GM12878 (cell line): ENCODE data around the gene ASPHD1. TPM values are rescaled to one million over a fixed set of nuclear protein-coding genes. Genes with fewer than 3 reads are reported as not detected.

ENCODE experiments used
- ATAC-seq: fragments of 200-7000 bp; cut with Tn5 transposase; 3 replicates; pipeline ENCODE4 v1.9.1; 2020; ENCODE audit warnings: mild to moderate bottlenecking, moderate library complexity
- BruUV-seq: library from RNA; stranded (reverse); fragments of 400-500 nt; replicated peaks from 2 replicates; lab custom pipeline; 2021; lab: Mats Ljungman, UMichigan
- CTCF ChIA-PET: fragments of 300-600 bp; sonication (Branson Sonifier 250); formaldehyde crosslinking; extraction: SDS; loops from one replicate; lab custom pipeline; 2021; ENCODE audit warnings: inconsistent platforms; lab: Yijun Ruan, JAX
- POLR2A ChIA-PET: fragments of 350-600 bp; formaldehyde crosslinking; extraction: SDS; loops from one replicate; lab custom pipeline; 2021; ENCODE audit warnings: inconsistent platforms; lab: Charles Lee
- RAD21 ChIA-PET: fragments of 300-600 bp; sonication (Branson Sonifier 250); formaldehyde crosslinking; loops from one replicate; lab custom pipeline; 2023; ENCODE audit warnings: antibody characterized with exemption; ENCODE audit not compliant: unreplicated experiment; lab: Charles Lee
- SMC1A ChIA-PET: fragments of 300-600 bp; sonication (Branson Sonifier 250); formaldehyde crosslinking; loops from one replicate; lab custom pipeline; 2023; ENCODE audit not compliant: unreplicated experiment, uncharacterized antibody; lab: Charles Lee
- DNase-seq: peaks from one replicate; pipeline ENCODE4 v3.0.0-alpha.2; 2011; ENCODE audit warnings: low read depth, low spot score
- FAIRE-seq: peaks from 3 replicates; lab custom pipeline; 2011; peaks lifted over from hg19 to GRCh38; lab: Jason Lieb, UNC
- H2AFZ ChIP-seq: 2 replicates; pipeline ENCODE4 v1.6.0; 2011; ENCODE audit warnings: low read depth, low read length, control low read depth; ENCODE audit not compliant: control insufficient read depth
- H3K27ac ChIP-seq: 2 replicates; pipeline ENCODE4 v1.5.1; 2011; ENCODE audit warnings: control low read depth; ENCODE audit not compliant: control insufficient read depth, insufficient read depth
- H3K27me3 ChIP-seq, 2 experiments: replicated peaks in 1 of 2; 2 replicates each; pipeline versions ENCODE4 v1.6.0 to v1.6.1; 2011; ENCODE audit warnings: low read length in 1 of 2; ENCODE audit not compliant: control insufficient read depth in 2 of 2, insufficient read depth in 2 of 2
- H3K36me3 ChIP-seq, 2 experiments: 2 replicates each; pipeline ENCODE4 v1.5.1; 2011; ENCODE audit warnings: low read length in 1 of 2; ENCODE audit not compliant: control insufficient read depth in 2 of 2, insufficient read depth in 2 of 2
- H3K4me1 ChIP-seq: 2 replicates; pipeline ENCODE4 v1.6.1; 2011; ENCODE audit warnings: mild to moderate bottlenecking, low read length, moderate library complexity, mixed read lengths; ENCODE audit not compliant: control insufficient read depth, insufficient read depth
- H3K4me2 ChIP-seq: 2 replicates; pipeline ENCODE4 v1.6.0; 2011; ENCODE audit warnings: control low read depth; ENCODE audit not compliant: control insufficient read depth, insufficient read depth
- H3K4me3 ChIP-seq: fragments of 200-600 bp; sonication (generic); 2 replicates; pipeline ENCODE4 v1.5.1; 2016
- H3K79me2 ChIP-seq: 2 replicates; pipeline ENCODE4 v1.6.0; 2011; ENCODE audit warnings: low read length; ENCODE audit not compliant: control insufficient read depth, insufficient read depth
- H3K9ac ChIP-seq: 2 replicates; pipeline ENCODE4 v1.8.0; 2011; ENCODE audit warnings: low read length, control low read depth, mixed read lengths; ENCODE audit not compliant: control insufficient read depth, insufficient read depth
- H3K9me3 ChIP-seq: replicated peaks from 3 replicates; pipeline ENCODE4 v1.5.1; 2011; ENCODE audit warnings: mild to moderate bottlenecking, low read length; ENCODE audit not compliant: control insufficient read depth, insufficient read depth
- H4K20me1 ChIP-seq: 2 replicates; pipeline ENCODE4 v1.6.0; 2011; ENCODE audit not compliant: control insufficient read depth, insufficient read depth
- BACH1 ChIP-seq: fragments of 450-650 bp; IDR thresholded peaks from 2 replicates; pipeline ENCODE4 v1.6.1; 2017; ENCODE audit warnings: mild to moderate bottlenecking, borderline replicate concordance
- CEBPB ChIP-seq, 2 experiments: fragments of 150-350 bp in 1 of 2; IDR thresholded peaks; 2 replicates each; pipeline ENCODE4 v1.6.1; 2012 to 2014; ENCODE audit warnings: low read depth in 2 of 2, low read length in 2 of 2, borderline replicate concordance in 1 of 2, inconsistent platforms in 1 of 2
- CREB1 ChIP-seq: IDR thresholded peaks from 2 replicates; pipeline ENCODE4 v1.6.1; 2012; ENCODE audit warnings: low read depth, mild to moderate bottlenecking, inconsistent platforms
- E2F4 ChIP-seq: IDR thresholded peaks from 2 replicates; pipeline ENCODE4 v1.6.1; 2012; ENCODE audit warnings: low read depth, low read length, improper control_type of control experiment
- E4F1 ChIP-seq: fragments of 450-650 bp; IDR thresholded peaks from 2 replicates; pipeline ENCODE4 v1.6.1; 2018; ENCODE audit warnings: borderline replicate concordance, mild to moderate bottlenecking; ENCODE audit not compliant: partially characterized antibody
- NFYB ChIP-seq: IDR thresholded peaks from 2 replicates; pipeline ENCODE4 v1.6.1; 2011; ENCODE audit warnings: low read depth, mild to moderate bottlenecking, low read length, improper control_type of control experiment, moderate library complexity; ENCODE audit not compliant: insufficient read depth
- POLR2AphosphoS2 ChIP-seq: IDR thresholded peaks from 2 replicates; pipeline ENCODE4 v1.6.1; 2011; ENCODE audit warnings: low read depth, mild to moderate bottlenecking, low read length, improper control_type of control experiment, moderate library complexity
- SUZ12 ChIP-seq: fragments of 200-600 bp; sonication (generic); IDR thresholded peaks from one replicate; pipeline ENCODE4 v1.6.1; 2018; ENCODE audit warnings: antibody characterized with exemption, mild to moderate bottlenecking; ENCODE audit not compliant: unreplicated experiment
- TCF12 ChIP-seq: IDR thresholded peaks from 2 replicates; pipeline ENCODE4 v1.6.1; 2011; ENCODE audit warnings: low read depth, mild to moderate bottlenecking, low read length
- WGBS: methylation state at CpG from one replicate; pipeline ENCODE4 v1.1.6; 2016; ENCODE audit warnings: low lambda C conversion rate; ENCODE audit not compliant: insufficient replicate concordance, insufficient coverage; ENCODE audit errors: missing lambda C conversion rate; 5-methylcytosine and 5-hydroxymethylcytosine counted together
- in situ Hi-C: fragments of 300-500 bp; cut with MboI; formaldehyde crosslinking; loops from 9 replicates; pipeline ENCODE4 v1.14.3; 2018; ENCODE audit warnings: mixed read lengths
- intact Hi-C: fragments of 100-400 bp; cut with micrococcal nuclease; formaldehyde crosslinking; loops from one replicate; pipeline ENCODE4 v1.14.2; 2022; ENCODE audit not compliant: unreplicated experiment
- polyA plus RNA-seq, 11 experiments: library from polyadenylated mRNA; depleted of rRNA in 4 of 11; unstranded in 6 of 11; stranded (reverse) in 5 of 11; fragments of >200 nt; fragmentation: Nextera tagmentation in 4 of 11; fragmentation: Illumina TruSeq in 1 of 11; extraction: Ambion mirVana in 4 of 11; extraction: Trizol in 1 of 11; gene quantifications; 1 replicate in 1 of 11; 2 replicates in 10 of 11; pipeline versions ENCODE4 v1.2.1 to v1.2.3, GENCODE V29; 2011 to 2016; ENCODE audit warnings: inconsistent platforms in 2 of 11, missing spikeins in 2 of 11, low read depth in 1 of 11
- total RNA-seq, 4 experiments: library from RNA; depleted of rRNA in 3 of 4; stranded (reverse); fragments of >200 nt in 3 of 4; fragmentation: Illumina TruSeq in 1 of 4; extraction: Trizol in 1 of 4; gene quantifications; 2 replicates each; pipeline versions ENCODE4 v1.2.1 to v1.2.3, GENCODE V29; 2013 to 2021
- TF ChIP-seq, protein P1 (sequence below): fragments of 450-650 bp; IDR thresholded peaks from 2 replicates; pipeline ENCODE4 v1.6.1; 2016; ENCODE audit warnings: mild to moderate bottlenecking

The ASPHD1 gene
- total and polyA plus RNA-seq, 10 of the 15 experiments (the other 5 are each of a cell fraction or from before 2014, with no cell fraction given): not detected

GRCh38 chr16:29894352-29894751 lies 5.9 kb upstream of the ASPHD1 start:
- no peak overlapping the region for H3K27ac ChIP-seq
- H3K27me3 ChIP-seq: no peaks in the 10 kb centered on the region; a peak in 1 of 4 replicates
- ATAC-seq: no peak
- H3K79me2 ChIP-seq: no peaks in the 10 kb centered on the region
- 15% methylated on average over 3 of the region's 4 CpGs for WGBS
- intact Hi-C loops (no loop called here), in situ Hi-C loops (no loop called here)
- no peak for TF ChIP-seq E2F4
- no peaks in the 10 kb centered on the region for H3K36me3 ChIP-seq
- no peak overlapping the region for H3K4me3 ChIP-seq
- no TSS peak for BruUV-seq
- ChIA-PET CTCF (no interaction called here), RAD21 (no interaction called here), POLR2A (no interaction called here), SMC1A (interaction anchor here (0.9 kb wide), 1 partner anchor 33 kb away, joined by 4 read pairs; no protein-coding TSS in a partner anchor)
- H3K9me3 ChIP-seq: no peaks in the 10 kb centered on the region
- no peak for DNase-seq
- H2AFZ ChIP-seq: no peak overlapping the region
- FAIRE-seq: no peak
- H4K20me1 ChIP-seq: no peaks in the 10 kb centered on the region
- no peak overlapping the region for H3K4me2 ChIP-seq
- H3K4me1 ChIP-seq: no peaks in the 10 kb centered on the region
- H3K9ac ChIP-seq: no peak overlapping the region

- no peak for FAIRE-seq
- RAD21 ChIA-PET: no interaction called here
- 42% methylated on average over 15 of the region's 15 CpGs for WGBS
- Histone ChIP-seq H3K79me2 (no peaks in the 10 kb centered on the region), H3K4me3 (no peak overlapping the region), H3K9ac (no peak overlapping the region), H3K36me3 (no peaks in the 10 kb centered on the region)
- no peak for DNase-seq
- SMC1A ChIA-PET: no interaction called here
- TF ChIP-seq NFYB: no peak
- TF ChIP-seq TCF12: no peak
- TF ChIP-seq SUZ12: no peak
- no peak for TF ChIP-seq CREB1
- no peak for TF ChIP-seq POLR2AphosphoS2
- TF ChIP-seq CEBPB (IDR thresholded peaks at IDR 0.05; ENCODE audit: borderline replicate concordance in 1 of 2, low read depth in 2 of 2, low read length in 2 of 2): no peak
- TF ChIP-seq, protein P1, sequence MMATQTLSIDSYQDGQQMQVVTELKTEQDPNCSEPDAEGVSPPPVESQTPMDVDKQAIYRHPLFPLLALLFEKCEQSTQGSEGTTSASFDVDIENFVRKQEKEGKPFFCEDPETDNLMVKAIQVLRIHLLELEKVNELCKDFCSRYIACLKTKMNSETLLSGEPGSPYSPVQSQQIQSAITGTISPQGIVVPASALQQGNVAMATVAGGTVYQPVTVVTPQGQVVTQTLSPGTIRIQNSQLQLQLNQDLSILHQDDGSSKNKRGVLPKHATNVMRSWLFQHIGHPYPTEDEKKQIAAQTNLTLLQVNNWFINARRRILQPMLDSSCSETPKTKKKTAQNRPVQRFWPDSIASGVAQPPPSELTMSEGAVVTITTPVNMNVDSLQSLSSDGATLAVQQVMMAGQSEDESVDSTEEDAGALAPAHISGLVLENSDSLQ: no peak
- no peak for TF ChIP-seq E4F1
- TF ChIP-seq BACH1: no peak
- TF ChIP-seq, all 136 proteins: peak for 0
- CTCF ChIA-PET: no interaction called here
- peaks cover 3% of the 10 kb centered on the region; the same call in 1 of the 2 replicates for H3K4me1 ChIP-seq
- POLR2A ChIA-PET: no interaction called here
- H4K20me1 ChIP-seq: no peaks in the 10 kb centered on the region
- no peak for ATAC-seq
- no TSS peak for BruUV-seq
- no peak overlapping the region for H2AFZ ChIP-seq
- no peak overlapping the region for H3K4me2 ChIP-seq
- H3K27ac ChIP-seq: no peak overlapping the region
- H3K9me3 ChIP-seq: no peaks in the 10 kb centered on the region
- intact Hi-C loops: no loop called here
- H3K27me3 ChIP-seq: no peaks in the 10 kb centered on the region; a peak in 1 of 4 replicates
- in situ Hi-C loops: no loop called here
Measured at GRCh38 chr16:29896841-29897240, 3.4 kb upstream of the ASPHD1 start.
